ENCODE data around the gene PARD3. TPM values are rescaled to one million over a fixed set of nuclear protein-coding genes. Genes with fewer than 3 reads are reported as not detected.
"Not testable (repeated sequence)": the region's sequence is repeated elsewhere in the genome, so short reads cannot be mapped to it uniquely, and the experiment has no call there.

Gene PARD3
- total RNA-seq, 2 donors from 2014 or later, result 31.6 to 41.6 TPM

- peaks cover 0 to 30% of the 10 kb centered on the region in 2 donors for H3K4me1 ChIP-seq
- peaks cover 0 to 7% of the 10 kb centered on the region in 2 donors for H3K9me3 ChIP-seq
- H3K27ac ChIP-seq, result peak overlapping the region in 1 of 2 donors; percentile 25
- TF ChIP-seq, protein P1, sequence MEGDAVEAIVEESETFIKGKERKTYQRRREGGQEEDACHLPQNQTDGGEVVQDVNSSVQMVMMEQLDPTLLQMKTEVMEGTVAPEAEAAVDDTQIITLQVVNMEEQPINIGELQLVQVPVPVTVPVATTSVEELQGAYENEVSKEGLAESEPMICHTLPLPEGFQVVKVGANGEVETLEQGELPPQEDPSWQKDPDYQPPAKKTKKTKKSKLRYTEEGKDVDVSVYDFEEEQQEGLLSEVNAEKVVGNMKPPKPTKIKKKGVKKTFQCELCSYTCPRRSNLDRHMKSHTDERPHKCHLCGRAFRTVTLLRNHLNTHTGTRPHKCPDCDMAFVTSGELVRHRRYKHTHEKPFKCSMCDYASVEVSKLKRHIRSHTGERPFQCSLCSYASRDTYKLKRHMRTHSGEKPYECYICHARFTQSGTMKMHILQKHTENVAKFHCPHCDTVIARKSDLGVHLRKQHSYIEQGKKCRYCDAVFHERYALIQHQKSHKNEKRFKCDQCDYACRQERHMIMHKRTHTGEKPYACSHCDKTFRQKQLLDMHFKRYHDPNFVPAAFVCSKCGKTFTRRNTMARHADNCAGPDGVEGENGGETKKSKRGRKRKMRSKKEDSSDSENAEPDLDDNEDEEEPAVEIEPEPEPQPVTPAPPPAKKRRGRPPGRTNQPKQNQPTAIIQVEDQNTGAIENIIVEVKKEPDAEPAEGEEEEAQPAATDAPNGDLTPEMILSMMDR (IDR thresholded peaks at IDR 0.05), result no peak
- no peak for DNase-seq (ENCODE audit: low spot score)
- no peaks in the 10 kb centered on the region for H3K27me3 ChIP-seq
- H3K4me3 ChIP-seq, result no peak overlapping the region
- no peaks in the 10 kb centered on the region for H3K36me3 ChIP-seq
Measured at GRCh38 chr10:34078017-34078744, 736.9 kb downstream of the PARD3 start.

DNA sequence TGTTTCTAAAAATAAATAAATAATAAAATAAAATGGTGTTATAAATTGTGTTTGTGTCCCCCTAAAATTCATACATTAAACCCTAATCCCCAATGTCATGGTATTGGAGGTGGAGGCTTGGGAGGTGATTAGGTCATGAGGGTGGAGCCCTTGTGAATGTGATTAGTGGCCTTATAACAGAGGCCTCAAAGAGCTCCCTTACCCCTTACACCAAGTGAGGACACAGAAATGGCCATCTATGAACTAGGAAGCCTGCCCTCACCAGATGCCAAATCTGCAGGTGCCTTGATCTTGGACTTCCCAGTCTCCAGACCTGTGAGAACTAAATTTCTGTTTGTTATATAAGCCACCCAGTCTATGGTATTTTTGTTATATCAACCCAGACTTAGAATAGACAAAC is 738.7 kb downstream of the PARD3 start:
- TF ChIP-seq, protein P1 (IDR thresholded peaks at IDR 0.05), result no peak
- DNase-seq (ENCODE audit: low spot score), result no peak
- Histone ChIP-seq H3K27me3 (no peaks in the 10 kb centered on the region), H3K36me3 (no peaks in the 10 kb centered on the region), H3K4me3 (no peak overlapping the region), H3K4me1 (peaks cover 0 to 30% of the 10 kb centered on the region in 2 donors), H3K9me3 (peaks cover 0 to 7% of the 10 kb centered on the region in 2 donors), H3K27ac (no peak overlapping the region)

- H3K36me3 ChIP-seq, result no peaks in the 10 kb centered on the region
- no peak for DNase-seq (ENCODE audit: low spot score)
- TF ChIP-seq, protein P1 (IDR thresholded peaks at IDR 0.05), result no peak
- H3K27ac ChIP-seq, result no peak overlapping the region
- peaks cover 0 to 24% of the 10 kb centered on the region in 2 donors for H3K4me1 ChIP-seq
- H3K27me3 ChIP-seq, result no peaks in the 10 kb centered on the region
- no peak overlapping the region for H3K4me3 ChIP-seq
- H3K9me3 ChIP-seq, result peaks cover 0 to 7% of the 10 kb centered on the region in 2 donors
Measured at GRCh38 chr10:34075254-34075926, 739.7 kb downstream of the PARD3 start.

DNA sequence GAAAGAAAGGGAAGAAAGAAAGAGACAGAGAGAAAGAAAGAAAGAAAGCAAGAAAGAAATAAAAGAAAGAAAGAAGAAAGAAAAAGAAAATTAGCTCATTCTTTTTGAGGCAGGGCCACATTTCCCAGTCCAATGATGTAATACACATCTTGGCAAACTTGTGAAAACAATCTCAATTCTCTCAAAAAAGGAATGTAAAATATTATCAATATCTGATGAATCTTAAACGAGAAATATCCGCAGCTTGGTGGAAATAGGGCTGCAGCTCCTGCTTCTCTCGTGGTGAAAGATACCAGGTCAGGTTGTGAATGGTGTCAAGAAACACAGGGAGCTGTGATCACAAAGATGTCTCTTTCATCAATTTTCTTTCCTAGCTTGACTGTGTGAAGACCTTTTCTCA is 741.0 kb downstream of the PARD3 start:
- Histone ChIP-seq H3K4me1 (peaks cover 0 to 21% of the 10 kb centered on the region in 2 donors), H3K27ac (no peak overlapping the region), H3K9me3 (peaks cover 0 to 7% of the 10 kb centered on the region in 2 donors), H3K36me3 (no peaks in the 10 kb centered on the region), H3K4me3 (no peak overlapping the region), H3K27me3 (no peaks in the 10 kb centered on the region)
- DNase-seq (ENCODE audit: low spot score), result no peak
- TF ChIP-seq, protein P1 (IDR thresholded peaks at IDR 0.05), result no peak

DNA sequence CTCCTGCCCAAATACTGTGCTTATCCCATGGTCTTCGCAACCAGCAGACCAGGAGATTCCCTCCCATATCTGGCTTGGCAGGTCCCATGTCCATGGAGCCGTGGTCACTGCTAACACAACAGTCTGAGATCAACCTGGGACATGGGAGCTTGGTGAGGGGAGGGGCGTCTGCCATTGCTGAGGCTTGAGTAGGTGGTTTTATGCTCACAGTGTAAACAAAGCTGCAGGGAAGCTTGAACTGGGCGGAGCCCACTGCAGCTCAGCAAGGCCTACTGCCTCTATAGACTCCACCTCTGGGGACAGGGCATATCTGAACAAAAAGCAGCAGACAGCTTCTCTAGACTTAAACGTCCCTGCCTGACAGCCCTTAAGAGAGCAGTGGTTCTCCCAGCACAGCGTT is 747.4 kb downstream of the PARD3 start:
- not testable (repeated sequence) for H3K4me1 ChIP-seq; H3K36me3 ChIP-seq; DNase-seq (ENCODE audit: low spot score); H3K27me3 ChIP-seq; H3K4me3 ChIP-seq; H3K27ac ChIP-seq
- peaks cover 0 to 17% of the 10 kb centered on the region in 2 donors for H3K9me3 ChIP-seq

DNA sequence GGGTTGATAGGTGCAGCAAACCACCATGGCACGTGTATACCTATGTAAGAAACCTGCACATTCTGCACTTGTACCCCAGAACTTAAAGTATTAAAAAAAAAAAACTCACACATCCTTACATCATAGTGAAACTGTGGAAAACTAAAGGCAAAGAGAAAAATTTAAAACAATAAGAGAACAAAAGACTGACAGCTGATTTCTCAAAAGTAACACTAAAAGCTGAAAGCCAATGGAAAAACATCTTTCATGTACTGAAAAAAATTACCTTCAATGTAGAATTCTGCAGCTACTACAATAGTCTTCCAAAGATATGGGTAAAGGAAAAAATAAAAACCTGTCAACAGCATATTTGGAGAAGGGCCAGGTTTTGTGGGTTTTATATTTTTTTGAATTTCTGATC is 751.5 kb downstream of the PARD3 start:
- Histone ChIP-seq H3K36me3 (no peaks in the 10 kb centered on the region), H3K4me3 (no peak overlapping the region), H3K27ac (no peak overlapping the region), H3K9me3 (peaks cover 0 to 27% of the 10 kb centered on the region in 2 donors), H3K4me1 (no peaks in the 10 kb centered on the region), H3K27me3 (no peaks in the 10 kb centered on the region)
- TF ChIP-seq, protein P1 (IDR thresholded peaks at IDR 0.05), result no peak
- DNase-seq (ENCODE audit: low spot score), result no peak
